CD14-positive monocyte (primary cell): ENCODE data around the gene LAMB1. TPM values are rescaled to one million over a fixed set of nuclear protein-coding genes. Genes with fewer than 3 reads are reported as not detected.
"Not testable (repeated sequence)": the region's sequence is repeated elsewhere in the genome, so short reads cannot be mapped to it uniquely, and the experiment has no call there.

Experiments used
- DNase-seq, 3 donors: peaks; one replicate each; pipeline ENCODE4 v3.0.0-alpha.2; 2011 to 2022
- H2AFZ ChIP-seq: 2 replicates; pipeline ENCODE4 v1.6.0; 2012; ENCODE audit warnings: mild to moderate bottlenecking, low read depth, low read length, inconsistent platforms; ENCODE audit not compliant: insufficient read depth, poor library complexity, severe bottlenecking
- H3K27ac ChIP-seq, 2 donors: 1 replicate in 1 of 2; 2 replicates in 1 of 2; pipeline ENCODE4 v1.5.1; 2012 to 2013; ENCODE audit warnings: low read length in 2 of 2, control low read depth in 1 of 2, inconsistent platforms in 1 of 2, low read depth in 1 of 2, mild to moderate bottlenecking in 1 of 2
- H3K27me3 ChIP-seq, 2 donors: one replicate each; pipeline versions ENCODE4 v1.6.0 to v1.6.1; 2011 to 2013; ENCODE audit warnings: low read length in 2 of 2; ENCODE audit not compliant: control insufficient read depth in 2 of 2, insufficient read depth in 2 of 2
- H3K36me3 ChIP-seq, 2 donors: replicated peaks in 1 of 2; 1 replicate in 1 of 2; 2 replicates in 1 of 2; pipeline versions ENCODE4 v1.5.1 to v1.6.1; 2012 to 2013; ENCODE audit warnings: low read length in 2 of 2, control low read depth in 1 of 2, inconsistent platforms in 1 of 2, mild to moderate bottlenecking in 1 of 2; ENCODE audit not compliant: insufficient read depth in 2 of 2, control insufficient read depth in 1 of 2
- H3K4me1 ChIP-seq, 2 donors: 1 replicate in 1 of 2; 2 replicates in 1 of 2; pipeline versions ENCODE4 v1.5.1 to v1.6.1; 2012 to 2013; ENCODE audit warnings: low read length in 2 of 2, control low read depth in 1 of 2, inconsistent platforms in 1 of 2, mild to moderate bottlenecking in 1 of 2, moderate library complexity in 1 of 2; ENCODE audit not compliant: insufficient read depth in 2 of 2, control insufficient read depth in 1 of 2
- H3K4me2 ChIP-seq: replicated peaks from 2 replicates; pipeline ENCODE3; 2012; ENCODE audit warnings: low read length, moderate library complexity, mild to moderate bottlenecking; ENCODE audit not compliant: poor library complexity, severe bottlenecking; ENCODE audit errors: extremely low read depth
- H3K4me3 ChIP-seq, 3 experiments: fragments of 200-600 bp in 1 of 3; sonication (generic) in 1 of 3; replicated peaks in 1 of 3; 1 replicate in 2 of 3; 2 replicates in 1 of 3; pipeline ENCODE4 v1.5.1; 2011 to 2013; ENCODE audit warnings: low read length in 3 of 3, mild to moderate bottlenecking in 3 of 3, control low read depth in 2 of 3, low read depth in 2 of 3, inconsistent platforms in 1 of 3, moderate library complexity in 1 of 3
- H3K79me2 ChIP-seq: 2 replicates; pipeline ENCODE4 v1.6.0; 2012; ENCODE audit warnings: mild to moderate bottlenecking, control low read depth, inconsistent platforms, low read length, moderate library complexity; ENCODE audit not compliant: insufficient read depth
- H3K9ac ChIP-seq: 2 replicates; pipeline ENCODE4 v1.6.0; 2017; ENCODE audit warnings: low read length, mild to moderate bottlenecking; ENCODE audit not compliant: insufficient read depth, poor library complexity, severe bottlenecking
- H3K9me3 ChIP-seq, 2 donors: replicated peaks in 1 of 2; 1 replicate in 1 of 2; 2 replicates in 1 of 2; pipeline versions ENCODE4 v1.5.1 to v1.6.1; 2012 to 2013; ENCODE audit warnings: low read length in 2 of 2, control low read depth in 1 of 2; ENCODE audit not compliant: control insufficient read depth in 1 of 2, insufficient read depth in 1 of 2
- H4K20me1 ChIP-seq: 2 replicates; pipeline ENCODE4 v1.6.0; 2012; ENCODE audit warnings: mild to moderate bottlenecking, low read length, control low read depth, moderate library complexity; ENCODE audit not compliant: insufficient read depth
- H3K27ac Mint-ChIP-seq, 7 donors: one replicate each; pipeline ENCODE4 v1.8.0; 2020; ENCODE audit warnings: mild to moderate bottlenecking in 7 of 7, mixed read lengths in 7 of 7, moderate library complexity in 6 of 7, inconsistent platforms in 2 of 7
- H3K27me3 Mint-ChIP-seq, 3 donors: one replicate each; pipeline ENCODE4 v1.8.0; 2021 to 2022; ENCODE audit warnings: low read depth in 3 of 3, mild to moderate bottlenecking in 3 of 3, mixed read lengths in 3 of 3, moderate library complexity in 3 of 3, inconsistent platforms in 1 of 3
- H3K36me3 Mint-ChIP-seq, 2 donors: one replicate each; pipeline ENCODE4 v1.8.0; 2020; ENCODE audit warnings: mixed read lengths in 2 of 2, inconsistent platforms in 1 of 2, mild to moderate bottlenecking in 1 of 2
- H3K4me1 Mint-ChIP-seq: one replicate; pipeline ENCODE4 v1.8.0; 2020; ENCODE audit warnings: mild to moderate bottlenecking, mixed read lengths
- H3K4me3 Mint-ChIP-seq, 2 donors: one replicate each; pipeline ENCODE4 v1.8.0; 2020; ENCODE audit warnings: mild to moderate bottlenecking in 2 of 2, mixed read lengths in 2 of 2, moderate library complexity in 1 of 2
- H3K9me3 Mint-ChIP-seq, 7 donors: one replicate each; pipeline ENCODE4 v1.8.0; 2020 to 2022; ENCODE audit warnings: mixed read lengths in 7 of 7, mild to moderate bottlenecking in 6 of 7, moderate library complexity in 6 of 7, inconsistent platforms in 2 of 7
- CTCF ChIP-seq: fragments of 200-600 bp; IDR thresholded peaks from one replicate; pipeline ENCODE4 v1.8.0; 2022; ENCODE audit warnings: antibody characterized with exemption, mild to moderate bottlenecking
- WGBS: methylation state at CpG from one replicate; pipeline ENCODE4 v1.1.5; 2013; ENCODE audit warnings: missing lambda C conversion rate; ENCODE audit not compliant: insufficient coverage; 5-methylcytosine and 5-hydroxymethylcytosine counted together
- intact Hi-C, 2 donors: fragments of 100-400 bp; cut with micrococcal nuclease; formaldehyde crosslinking; loops; one replicate each; pipeline versions ENCODE4 v1.15.0 to v1.15.1; 2023
- polyA plus RNA-seq, 3 donors: library from polyadenylated mRNA; depleted of rRNA in 1 of 3; unstranded in 2 of 3; stranded (reverse) in 1 of 3; fragments of 300-500 nt in 2 of 3; fragments of >200 nt in 1 of 3; fragmentation: Illumina TruSeq in 2 of 3; gene quantifications; 1 replicate in 2 of 3; 2 replicates in 1 of 3; pipeline ENCODE4 v1.2.3, GENCODE V29; 2012 to 2021

LAMB1 gene
- polyA plus RNA-seq, 3 donors: 0.42 TPM; not detected in 2

DNA sequence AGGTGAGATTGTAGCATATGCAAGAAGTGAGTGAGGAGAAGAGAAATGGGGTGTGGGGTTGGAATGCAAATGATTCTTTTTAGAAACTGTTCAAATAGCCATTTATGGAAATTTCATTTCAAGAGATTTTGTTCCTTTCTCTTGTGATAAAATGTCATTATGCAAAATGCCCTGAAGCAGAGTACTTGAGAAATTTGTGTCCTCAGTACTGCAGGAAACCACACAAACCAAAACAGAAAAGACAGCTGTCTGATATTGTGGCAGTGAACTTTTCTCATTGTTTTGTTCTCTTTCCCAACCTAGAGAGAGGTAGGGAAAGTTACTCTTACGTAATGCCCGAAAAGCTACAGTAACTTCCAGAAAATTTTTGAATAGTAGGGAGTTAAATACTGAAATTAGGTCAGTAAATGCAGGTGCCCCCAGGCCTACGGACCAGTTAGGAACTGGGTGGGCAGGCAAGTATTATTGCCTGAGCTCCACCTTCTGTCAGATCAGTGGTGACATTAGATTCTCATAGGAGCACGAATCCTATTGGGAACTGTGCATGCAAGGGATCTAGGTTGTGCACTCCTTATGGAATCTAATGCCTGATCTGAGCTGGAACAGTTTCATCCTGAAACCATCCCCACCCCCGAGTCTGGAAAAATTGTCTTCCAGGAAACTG, 78.0 kb downstream of the LAMB1 start:
- peaks cover 28% of the 10 kb centered on the region for H3K4me1 Mint-ChIP-seq

DNA sequence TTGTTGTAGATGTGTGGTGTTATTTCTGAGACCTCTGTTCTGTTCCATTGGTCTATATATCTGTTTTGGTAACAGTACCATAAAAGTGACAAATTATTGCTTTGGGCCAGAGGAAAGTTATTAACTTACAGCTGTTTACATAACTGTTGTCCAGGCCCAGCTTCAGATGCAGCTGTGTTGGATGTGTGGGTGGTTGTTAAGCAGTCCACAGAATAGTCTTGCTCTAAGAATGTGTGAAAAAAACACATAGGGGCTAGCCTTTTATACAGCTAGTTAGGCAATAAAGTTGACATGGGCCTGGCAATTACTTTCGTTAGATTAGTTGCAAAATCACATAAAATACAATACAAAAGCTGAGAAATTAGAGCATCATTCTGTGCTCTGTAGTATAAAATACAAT, 80.1 kb downstream of the LAMB1 start:
- Histone ChIP-seq H3K4me2 (no peak overlapping the region), H3K27me3 (no peaks in the 10 kb centered on the region), H4K20me1 (peaks cover 11% of the 10 kb centered on the region), H3K79me2 (no peaks in the 10 kb centered on the region), H2AFZ (no peak overlapping the region), H3K27ac (peak overlapping the region in 1 of 2 donors; percentile 15), H3K4me3 (no peak overlapping the region), H3K36me3 (peaks cover 64 to 88% of the 10 kb centered on the region in 2 donors), H3K9me3 (no peaks in the 10 kb centered on the region), H3K9ac (no peak overlapping the region), H3K4me1 (peaks cover 14% of the 10 kb centered on the region in 2 donors)
- peaks cover 28% of the 10 kb centered on the region for H3K4me1 Mint-ChIP-seq
- peaks cover 0 to 2% (median 0%) of the 10 kb centered on the region in 7 donors for H3K9me3 Mint-ChIP-seq
- H3K27me3 Mint-ChIP-seq: no peaks in the 10 kb centered on the region
- H3K4me3 Mint-ChIP-seq: no peak overlapping the region
- no peak for TF ChIP-seq CTCF
- peaks cover 73 to 85% of the 10 kb centered on the region in 2 donors for H3K36me3 Mint-ChIP-seq
- WGBS: no CpG with 5 or more reads among the region's 1 CpG
- intact Hi-C loops: no loop called here
- H3K27ac Mint-ChIP-seq: no peak overlapping the region
- DNase-seq: no peak

More for the DNA sequence above, 78.0 kb downstream of the LAMB1 start:
- Histone ChIP-seq H3K27ac (peak overlapping the region in 1 of 2 donors; percentile 50), H3K36me3 (peaks cover 43 to 83% of the 10 kb centered on the region in 2 donors), H4K20me1 (peaks cover 11% of the 10 kb centered on the region), H3K27me3 (no peaks in the 10 kb centered on the region), H3K4me1 (peaks cover 14% of the 10 kb centered on the region in 2 donors), H3K4me3 (no peak overlapping the region), H3K9me3 (no peaks in the 10 kb centered on the region), H3K9ac (no peak overlapping the region), H3K4me2 (no peak overlapping the region), H3K79me2 (no peaks in the 10 kb centered on the region), H2AFZ (no peak overlapping the region)
- intact Hi-C loops: no loop called here
- H3K9me3 Mint-ChIP-seq: peaks cover 0 to 2% (median 0%) of the 10 kb centered on the region in 7 donors
- H3K4me3 Mint-ChIP-seq: no peak overlapping the region
- WGBS: 25% methylated on average over 4 of the region's 5 CpGs
- H3K27ac Mint-ChIP-seq: peak overlapping the region in 3 of 7 donors; percentile 51 to 62 (median 53)
- no peak for TF ChIP-seq CTCF
- peaks cover 60 to 79% of the 10 kb centered on the region in 2 donors for H3K36me3 Mint-ChIP-seq
- DNase-seq: no peak
- H3K27me3 Mint-ChIP-seq: no peaks in the 10 kb centered on the region

GRCh38 chr7:107921826-107922225, 81.1 kb downstream of the LAMB1 start:
- H3K4me2 ChIP-seq, H3K27ac ChIP-seq, H2AFZ ChIP-seq, H3K9me3 ChIP-seq, H3K9me3 Mint-ChIP-seq, intact Hi-C loops, H3K4me3 ChIP-seq, H3K79me2 ChIP-seq, H3K4me3 Mint-ChIP-seq, H3K27ac Mint-ChIP-seq, H3K9ac ChIP-seq, DNase-seq, H3K27me3 Mint-ChIP-seq, H3K27me3 ChIP-seq: not testable (repeated sequence)
- no CpG with 5 or more reads among the region's 2 CpGs for WGBS
- Mint-ChIP-seq H3K4me1 (peaks cover 28% of the 10 kb centered on the region), H3K36me3 (peaks cover 76 to 87% of the 10 kb centered on the region in 2 donors)
- Histone ChIP-seq H3K36me3 (peaks cover 65 to 90% of the 10 kb centered on the region in 2 donors), H4K20me1 (peaks cover 11% of the 10 kb centered on the region), H3K4me1 (peaks cover 14% of the 10 kb centered on the region in 2 donors)
